HCT116 (cell line): ENCODE measurements around the gene FHL2. TPM values are rescaled to one million over a fixed set of nuclear protein-coding genes. Genes with fewer than 3 reads are reported as not detected.

ENCODE experiments used
- ATAC-seq: fragments of 200-7000 bp; cut with Tn5 transposase; 2 replicates; pipeline ENCODE4 v1.9.1; 2020; ENCODE audit warnings: mild to moderate bottlenecking, moderate library complexity
- BruUV-seq: library from RNA; stranded (reverse); fragments of 400-500 nt; replicated peaks from 2 replicates; lab custom pipeline; 2021; lab: Mats Ljungman, UMichigan
- CTCF ChIA-PET: fragments of 300-600 bp; sonication (Branson Sonifier 250); formaldehyde crosslinking; loops from one replicate; lab custom pipeline; 2021; ENCODE audit warnings: antibody characterized with exemption; lab: Charles Lee
- POLR2A ChIA-PET: fragments of 300-600, 350-600 bp; sonication (Branson Sonifier 250); formaldehyde crosslinking; loops from one replicate; lab custom pipeline; 2021; ENCODE audit warnings: antibody characterized with exemption; lab: Charles Lee
- RAD21 ChIA-PET, 2 experiments: fragments of 300-600 bp; sonication (Branson Sonifier 250); formaldehyde crosslinking; loops; one replicate each; lab custom pipeline; 2023; ENCODE audit warnings: low total read pairs in 2 of 2; ENCODE audit not compliant: uncharacterized antibody in 2 of 2, unreplicated experiment in 2 of 2, low non-redundant PET in 1 of 2; lab: Charles Lee
- DNase-seq: peaks from one replicate; pipeline ENCODE4 v3.0.0-alpha.2; 2010; ENCODE audit warnings: low read depth, low spot score
- H2AFZ ChIP-seq: fragments of 200-600 bp; shearing (Covaris generic), sonication (generic); 2 replicates; pipeline ENCODE4 v1.6.1; 2017; ENCODE audit warnings: low read depth, mixed run types, mixed read lengths, antibody characterized with exemption, low read length; ENCODE audit not compliant: poor library complexity, severe bottlenecking
- H3K27ac ChIP-seq: 2 replicates; pipeline ENCODE4 v1.5.1; 2012; ENCODE audit warnings: low read depth, low read length
- H3K27me3 ChIP-seq: fragments of 200-600 bp; sonication (generic); 2 replicates; pipeline ENCODE4 v1.6.1; 2016; ENCODE audit warnings: mixed run types, low read length, mixed read lengths; ENCODE audit not compliant: insufficient read depth
- H3K36me3 ChIP-seq, 2 experiments: fragments of 200-500 bp in 1 of 2; fragments of 200-600 bp in 1 of 2; sonication (Bioruptor generic) in 1 of 2; sonication (generic) in 1 of 2; 2 replicates each; pipeline versions ENCODE4 v1.5.1 to v1.6.1; 2014 to 2016; ENCODE audit warnings: low read length in 2 of 2, inconsistent platforms in 1 of 2, mixed read lengths in 1 of 2, mixed run types in 1 of 2; ENCODE audit not compliant: insufficient read depth in 2 of 2, control insufficient read depth in 1 of 2
- H3K4me1 ChIP-seq, 2 experiments: fragments of 200-600 bp in 1 of 2; sonication (generic) in 1 of 2; 2 replicates each; pipeline versions ENCODE4 v1.5.1 to v1.6.1; 2012 to 2017; ENCODE audit warnings: low read length in 2 of 2, inconsistent platforms in 1 of 2, mild to moderate bottlenecking in 1 of 2, mixed read lengths in 1 of 2, mixed run types in 1 of 2, moderate library complexity in 1 of 2; ENCODE audit not compliant: insufficient read depth in 2 of 2, control insufficient read depth in 1 of 2
- H3K4me2 ChIP-seq: fragments of 200-600 bp; sonication (generic); 2 replicates; pipeline ENCODE4 v1.6.1; 2017; ENCODE audit warnings: mixed run types, low read length, mixed read lengths
- H3K4me3 ChIP-seq, 2 experiments: fragments of 200-600 bp in 1 of 2; sonication (generic) in 1 of 2; replicated peaks in 1 of 2; 2 replicates each; pipeline ENCODE4 v1.5.1; 2011 to 2016; ENCODE audit warnings: low read length in 2 of 2, control low read depth in 1 of 2, low read depth in 1 of 2, mild to moderate bottlenecking in 1 of 2, mixed read lengths in 1 of 2, mixed run types in 1 of 2
- H3K79me2 ChIP-seq: fragments of 200-600 bp; sonication (generic); 2 replicates; pipeline ENCODE4 v1.6.1; 2017; ENCODE audit warnings: mild to moderate bottlenecking, mixed run types, low read length, moderate library complexity, mixed read lengths; ENCODE audit not compliant: insufficient read depth
- H3K9ac ChIP-seq: fragments of 200-600 bp; sonication (generic); 2 replicates; pipeline ENCODE4 v1.6.1; 2016; ENCODE audit warnings: low read length, mixed read lengths
- H3K9me2 ChIP-seq: fragments of 200-600 bp; sonication (generic), shearing (Covaris generic); 2 replicates; pipeline ENCODE4 v1.6.1; 2017; ENCODE audit warnings: mixed run types, mild to moderate bottlenecking, moderate library complexity; ENCODE audit not compliant: insufficient read depth
- H3K9me3 ChIP-seq, 2 experiments: fragments of 200-500 bp in 1 of 2; fragments of 200-600 bp in 1 of 2; sonication (Bioruptor generic) in 1 of 2; sonication (generic) in 1 of 2; 2 replicates each; pipeline ENCODE4 v1.6.1; 2014 to 2017; ENCODE audit warnings: low read length in 2 of 2, mixed read lengths in 2 of 2, inconsistent platforms in 1 of 2, low read depth in 1 of 2, mild to moderate bottlenecking in 1 of 2, mixed run types in 1 of 2, moderate library complexity in 1 of 2; ENCODE audit not compliant: control insufficient read depth in 1 of 2, insufficient read depth in 1 of 2
- H4K20me1 ChIP-seq: fragments of 200-600 bp; sonication (generic), shearing (Covaris generic); 2 replicates; pipeline ENCODE4 v1.6.1; 2017; ENCODE audit warnings: mixed run types, mild to moderate bottlenecking, moderate library complexity; ENCODE audit not compliant: insufficient read depth
- CBX3 ChIP-seq: IDR thresholded peaks from 2 replicates; pipeline ENCODE4 v1.6.1; 2012; ENCODE audit warnings: low read depth
- CEBPB ChIP-seq: IDR thresholded peaks from 2 replicates; pipeline ENCODE4 v1.6.1; 2012; ENCODE audit warnings: low read depth
- ELF1 ChIP-seq: IDR thresholded peaks from 2 replicates; pipeline ENCODE4 v1.6.1; 2012; ENCODE audit warnings: low read depth, borderline replicate concordance
- EZH2 ChIP-seq: fragments of 200-600 bp; sonication (generic); IDR thresholded peaks from 2 replicates; pipeline ENCODE4 v1.6.1; 2017; ENCODE audit warnings: antibody characterized with exemption, mixed run types
- FOSL1 ChIP-seq: IDR thresholded peaks from 2 replicates; pipeline ENCODE4 v1.6.1; 2012; ENCODE audit warnings: low read depth
- POLR2A ChIP-seq: IDR thresholded peaks from 2 replicates; pipeline ENCODE4 v1.7.0; 2011; ENCODE audit warnings: borderline replicate concordance; ENCODE audit not compliant: insufficient read depth, insufficient read length; ENCODE audit errors: extremely low read depth
- POLR2AphosphoS5 ChIP-seq: IDR thresholded peaks from 2 replicates; pipeline ENCODE4 v1.6.1; 2011; ENCODE audit warnings: mild to moderate bottlenecking, low read depth, low read length, moderate library complexity
- RAD21 ChIP-seq: IDR thresholded peaks from 2 replicates; pipeline ENCODE4 v1.6.1; 2012; ENCODE audit warnings: low read depth, mild to moderate bottlenecking
- REST ChIP-seq: IDR thresholded peaks from 2 replicates; pipeline ENCODE4 v1.6.1; 2012; ENCODE audit warnings: low read depth
- YY1 ChIP-seq: IDR thresholded peaks from 2 replicates; pipeline ENCODE4 v1.6.1; 2011; ENCODE audit warnings: low read length, low read depth, moderate library complexity, mild to moderate bottlenecking; ENCODE audit not compliant: insufficient replicate concordance; ENCODE audit errors: extremely low read depth
- ZFX ChIP-seq: fragments of 450-650 bp; IDR thresholded peaks from 2 replicates; pipeline ENCODE4 v1.6.1; 2017
- intact Hi-C: fragments of 100-400 bp; cut with micrococcal nuclease; formaldehyde crosslinking; loops from 2 replicates; pipeline ENCODE4 v1.10.0; 2022
- total RNA-seq: library from RNA; stranded (reverse); gene quantifications from one replicate; pipeline ENCODE4 v1.2.1, GENCODE V29; 2021; ENCODE audit not compliant: unreplicated experiment

The FHL2 gene
- total RNA-seq, 1 experiment from 2014 or later: 86.6 TPM

GRCh38 chr2:105320651-105321215, 78.1 kb downstream of the FHL2 start:
- H2AFZ ChIP-seq: no peak overlapping the region
- H4K20me1 ChIP-seq: no peaks in the 10 kb centered on the region
- H3K27ac ChIP-seq: no peak overlapping the region
- intact Hi-C loops: no loop called here
- POLR2A ChIA-PET: no interaction called here
- no peak for DNase-seq
- ATAC-seq: no peak
- H3K27me3 ChIP-seq: no peaks in the 10 kb centered on the region
- CTCF ChIA-PET: interaction anchor here (0.6 kb wide), 1 partner anchor 83 kb away, joined by 3 read pairs; no protein-coding TSS in a partner anchor
- no peak for TF ChIP-seq EZH2
- no peak for TF ChIP-seq REST
- no peak for TF ChIP-seq ZFX
- TF ChIP-seq FOSL1: no peak
- no peak for TF ChIP-seq CBX3
- TF ChIP-seq YY1: no peak
- no peak for TF ChIP-seq CEBPB
- TF ChIP-seq POLR2AphosphoS5: no peak
- TF ChIP-seq ELF1: no peak
- no peak for TF ChIP-seq RAD21
- no peak for TF ChIP-seq POLR2A
- no peaks in the 10 kb centered on the region for H3K9me2 ChIP-seq
- BruUV-seq: no TSS peak
- no peaks in the 10 kb centered on the region for H3K9me3 ChIP-seq
- H3K36me3 ChIP-seq: no peaks in the 10 kb centered on the region
- RAD21 ChIA-PET: no interaction called here
- no peak overlapping the region for H3K4me3 ChIP-seq
- no peak overlapping the region for H3K9ac ChIP-seq
- H3K79me2 ChIP-seq: peaks cover 84% of the 10 kb centered on the region
- H3K4me1 ChIP-seq: peaks cover 0 to 8% of the 10 kb centered on the region in 2 experiments; a peak in 2 of 4 replicates
- no peak overlapping the region for H3K4me2 ChIP-seq
